Umbilical cord (tissue), 2 donors: ENCODE data around the gene USP13. TPM values are rescaled to one million over a fixed set of nuclear protein-coding genes. Genes with fewer than 3 reads are reported as not detected.
"Not testable (repeated sequence)": the region's sequence is repeated elsewhere in the genome, so short reads cannot be mapped to it uniquely, and the experiment has no call there.

Source experiments
- DNase-seq: peaks from one replicate; pipeline ENCODE4 v3.0.0-alpha.2; 2015; ENCODE audit warnings: low spot score
- total RNA-seq: library from RNA; depleted of rRNA; stranded (reverse); fragments of >200 nt; gene quantifications from one replicate; pipeline ENCODE4 v1.2.3, GENCODE V29; 2014; ENCODE audit warnings: low replicate concordance; ENCODE audit not compliant: insufficient read depth

Gene USP13, protein sequence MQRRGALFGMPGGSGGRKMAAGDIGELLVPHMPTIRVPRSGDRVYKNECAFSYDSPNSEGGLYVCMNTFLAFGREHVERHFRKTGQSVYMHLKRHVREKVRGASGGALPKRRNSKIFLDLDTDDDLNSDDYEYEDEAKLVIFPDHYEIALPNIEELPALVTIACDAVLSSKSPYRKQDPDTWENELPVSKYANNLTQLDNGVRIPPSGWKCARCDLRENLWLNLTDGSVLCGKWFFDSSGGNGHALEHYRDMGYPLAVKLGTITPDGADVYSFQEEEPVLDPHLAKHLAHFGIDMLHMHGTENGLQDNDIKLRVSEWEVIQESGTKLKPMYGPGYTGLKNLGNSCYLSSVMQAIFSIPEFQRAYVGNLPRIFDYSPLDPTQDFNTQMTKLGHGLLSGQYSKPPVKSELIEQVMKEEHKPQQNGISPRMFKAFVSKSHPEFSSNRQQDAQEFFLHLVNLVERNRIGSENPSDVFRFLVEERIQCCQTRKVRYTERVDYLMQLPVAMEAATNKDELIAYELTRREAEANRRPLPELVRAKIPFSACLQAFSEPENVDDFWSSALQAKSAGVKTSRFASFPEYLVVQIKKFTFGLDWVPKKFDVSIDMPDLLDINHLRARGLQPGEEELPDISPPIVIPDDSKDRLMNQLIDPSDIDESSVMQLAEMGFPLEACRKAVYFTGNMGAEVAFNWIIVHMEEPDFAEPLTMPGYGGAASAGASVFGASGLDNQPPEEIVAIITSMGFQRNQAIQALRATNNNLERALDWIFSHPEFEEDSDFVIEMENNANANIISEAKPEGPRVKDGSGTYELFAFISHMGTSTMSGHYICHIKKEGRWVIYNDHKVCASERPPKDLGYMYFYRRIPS
- total RNA-seq = 11.1 TPM

- peak; percentile 76 for DNase-seq
Observed at GRCh38 chr3:179652447-179653095, at the start of gene USP13. TSS of gene USP13 (plus strand) at chr3:179653040. CDS start at chr3:179653226, 186 bp downstream.

DNA sequence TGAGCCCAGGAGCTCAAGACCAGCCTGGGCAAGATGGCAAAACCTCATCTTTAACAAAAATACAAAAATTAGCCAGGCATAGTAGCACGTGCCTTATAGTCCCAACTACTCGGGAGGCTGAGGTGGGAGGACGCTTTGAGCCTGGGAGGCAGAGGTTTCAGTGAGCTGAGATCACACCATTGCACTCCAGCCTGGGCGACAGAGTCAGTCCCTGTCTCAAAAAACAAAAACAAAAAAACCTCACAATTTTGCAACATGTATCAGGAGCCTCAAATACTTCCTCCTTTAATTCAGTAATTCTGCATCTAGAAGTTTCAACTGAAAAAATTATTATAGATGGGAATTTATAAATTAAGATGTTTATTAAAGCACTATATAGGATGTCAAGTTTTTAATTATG is 49.5 kb upstream of the USP13 start:
- DNase-seq = no peak

DNA sequence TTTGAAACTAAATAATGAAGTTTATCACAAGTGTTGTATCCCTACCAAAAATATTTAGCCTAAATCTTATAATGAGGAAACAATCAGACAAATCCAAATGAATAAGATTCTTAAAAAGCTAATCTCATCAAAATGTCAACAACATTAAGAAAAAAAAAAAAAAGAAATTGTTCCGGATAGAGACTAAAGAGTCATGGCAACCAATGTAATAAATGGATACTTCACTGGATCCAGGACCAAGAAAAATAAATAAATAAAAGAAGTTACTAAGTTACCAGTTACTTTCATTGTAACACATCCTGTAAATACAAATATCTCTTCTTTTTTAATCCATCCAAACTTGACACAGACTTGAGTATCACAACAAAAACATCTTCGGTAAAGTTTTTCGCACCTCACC is 49.0 kb upstream of the USP13 start:
- DNase-seq = no peak

GRCh38 chr3:179604321-179605078 is 48.3 kb upstream of the USP13 start, which contains the start of the genes MRPL47 and NDUFB5:
TSS of gene MRPL47 (minus strand) at chr3:179604638. CDS start at chr3:179604624, 14 bp downstream.
TSS of gene NDUFB5 (plus strand) at chr3:179604794. CDS start at chr3:179604816, 22 bp downstream.
- peak; percentile 99 for DNase-seq

DNA sequence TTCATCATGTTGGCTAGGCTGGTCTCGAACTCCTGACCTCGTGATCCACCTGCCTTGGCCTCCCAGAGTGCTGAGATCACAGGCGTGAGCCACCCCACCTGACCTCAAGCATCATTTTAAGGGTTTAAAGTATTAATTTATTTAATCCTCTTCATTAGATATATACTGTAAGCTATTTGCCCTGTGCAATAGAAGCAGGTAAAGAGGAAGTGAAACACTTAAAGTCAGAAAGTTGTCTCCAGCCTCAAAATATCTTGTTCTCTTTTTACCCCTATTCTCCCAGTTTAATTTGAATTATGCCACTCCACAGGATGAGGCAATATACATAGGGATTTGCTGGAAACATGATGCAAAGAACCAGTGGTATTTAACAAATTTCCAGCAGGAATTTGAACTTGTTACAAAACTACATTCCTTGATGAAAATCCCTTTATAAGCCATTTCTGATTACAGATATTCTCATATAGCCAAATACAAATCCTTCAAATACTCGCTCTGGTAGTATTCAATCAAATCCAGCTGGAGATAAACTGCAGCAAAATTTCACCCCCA is 46.2 kb upstream of the USP13 start:
- no peak for DNase-seq

DNA sequence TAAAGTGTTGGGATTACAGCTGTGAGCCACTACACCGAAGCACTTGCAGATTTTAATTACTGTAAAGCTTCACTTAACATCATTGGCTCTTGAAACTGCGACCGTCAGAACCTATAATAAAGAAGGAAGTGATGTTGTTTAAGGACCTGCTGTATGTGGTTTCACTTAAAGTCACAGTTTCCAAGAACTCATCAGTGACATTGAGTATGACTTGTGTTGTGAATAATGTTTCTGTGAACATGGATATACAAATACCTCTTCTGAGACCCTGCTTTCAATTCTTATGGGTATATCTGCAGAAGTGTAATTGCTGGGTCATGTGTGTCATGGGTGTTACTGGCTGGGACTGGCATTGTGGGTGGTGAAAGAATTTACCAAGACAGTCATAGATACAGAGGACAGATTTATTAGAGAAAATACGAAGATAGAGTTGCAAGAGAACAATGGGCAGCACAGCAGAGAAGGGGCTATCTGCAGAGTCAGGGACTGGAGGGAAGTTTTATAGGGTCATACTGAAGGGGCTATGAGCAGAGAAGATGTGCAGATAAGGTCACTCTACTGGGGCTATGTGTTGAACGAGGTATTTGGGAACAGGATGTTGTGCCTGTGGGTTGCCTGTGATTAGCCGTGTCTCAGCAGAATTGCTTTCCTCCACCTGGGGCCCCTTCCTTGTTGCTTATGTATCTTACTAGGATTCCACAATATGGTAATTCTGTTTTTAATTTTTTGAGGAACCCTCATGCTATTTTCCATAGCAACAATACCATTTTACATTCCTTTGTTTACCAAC is 43.7 kb upstream of the USP13 start:
- no peak for DNase-seq

DNA sequence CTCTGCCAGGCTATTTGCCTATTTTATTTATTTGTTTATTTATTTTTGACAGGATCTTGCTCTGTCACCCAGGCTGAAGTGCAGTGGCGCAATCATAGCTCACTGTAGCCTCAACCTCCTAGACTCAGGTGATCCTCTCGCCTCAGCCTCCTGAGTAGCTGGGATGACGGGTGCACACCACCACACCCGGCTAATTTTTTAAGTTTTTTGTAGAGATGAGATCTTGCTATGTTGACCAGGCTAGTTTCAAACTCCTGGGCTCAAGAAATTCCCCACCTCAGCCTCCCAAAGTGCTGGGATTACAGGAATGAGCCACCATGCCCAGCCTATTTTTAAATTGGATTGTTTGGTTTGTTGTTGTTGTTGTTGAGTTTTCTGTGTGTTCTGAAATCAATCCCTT is 42.8 kb upstream of the USP13 start:
- no peak for DNase-seq

DNA sequence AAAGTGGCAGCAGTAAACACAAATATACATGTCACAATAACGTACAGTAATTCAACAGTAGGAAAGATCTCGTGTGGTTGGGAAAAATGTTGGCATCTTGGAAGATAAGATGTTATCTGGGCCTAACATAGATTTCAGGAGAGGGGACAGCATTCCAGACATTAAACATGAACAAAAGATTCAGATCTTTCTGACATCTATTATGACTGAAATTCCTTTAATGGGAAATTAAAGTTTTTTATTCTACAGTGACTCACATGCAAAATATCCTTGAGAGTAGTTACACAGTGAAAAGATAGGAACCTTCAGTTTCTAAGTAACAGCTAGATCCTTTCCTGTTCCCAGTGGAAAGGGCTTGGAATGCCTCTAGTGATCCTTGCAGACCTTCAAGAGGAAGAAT is 39.0 kb upstream of the USP13 start:
- DNase-seq = peak; percentile 25

GRCh38 chr3:179615458-179616173 is 37.2 kb upstream of the USP13 start:
- DNase-seq = no peak

DNA sequence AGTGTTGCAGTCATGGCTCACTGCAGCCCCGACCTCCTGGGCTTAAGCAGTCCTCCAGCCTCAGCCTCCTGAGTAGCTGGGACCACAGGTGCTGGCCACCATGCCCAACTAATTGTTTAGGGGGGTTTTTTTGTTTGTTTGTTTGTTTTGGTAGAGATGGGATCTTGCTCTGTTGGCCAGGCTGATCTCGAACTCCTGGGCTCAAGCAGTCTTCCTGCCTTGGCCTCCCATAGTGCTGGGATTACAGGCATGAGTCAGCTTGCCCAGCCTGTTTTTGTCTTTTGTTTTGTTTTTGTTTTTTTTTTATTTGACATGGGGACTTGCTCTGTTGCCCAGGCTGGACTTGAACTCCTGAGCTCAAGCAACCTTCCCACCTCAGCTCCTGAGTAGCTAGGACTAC is 30.8 kb upstream of the USP13 start:
- DNase-seq = no peak

GRCh38 chr3:179624451-179624850 is 28.4 kb upstream of the USP13 start:
- DNase-seq = no peak

DNA sequence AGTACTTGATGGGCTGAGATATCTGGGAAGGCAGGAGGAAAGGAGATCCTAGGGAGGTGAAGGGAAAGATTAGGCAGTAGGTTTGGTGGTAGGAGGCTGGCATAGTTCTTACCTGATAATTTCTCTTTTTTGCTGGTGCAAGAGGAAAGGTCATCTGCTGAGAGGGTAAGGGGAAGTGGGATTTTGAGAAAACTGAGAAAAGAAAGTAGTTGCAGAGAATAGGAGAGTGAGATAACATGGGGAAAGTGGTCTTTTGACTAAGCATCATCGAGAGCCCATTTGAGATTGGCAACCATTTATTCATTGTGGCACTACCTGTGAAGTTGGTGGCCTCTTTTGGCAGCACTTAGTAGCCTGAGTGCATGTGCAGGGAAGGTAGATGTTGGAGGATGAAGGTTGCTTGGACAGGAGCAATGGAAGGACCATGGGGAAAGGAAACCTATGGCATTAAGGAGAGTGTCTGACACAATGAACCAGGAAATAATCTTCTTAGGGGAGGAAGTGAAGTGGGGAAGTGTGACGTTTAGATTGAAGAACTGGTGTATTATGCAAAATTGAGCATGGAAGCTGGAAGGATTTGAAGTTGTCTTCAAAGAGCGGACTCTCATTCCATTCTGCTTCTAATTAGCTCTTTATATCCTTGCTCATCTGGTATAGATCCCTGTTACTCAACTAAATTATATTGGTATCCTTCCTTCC is 21.9 kb upstream of the USP13 start:
- DNase-seq = no peak

GRCh38 chr3:179640469-179640868 is 12.4 kb upstream of the USP13 start:
- no peak for DNase-seq

GRCh38 chr3:179642871-179643270 is 10.0 kb upstream of the USP13 start:
- DNase-seq = no peak

DNA sequence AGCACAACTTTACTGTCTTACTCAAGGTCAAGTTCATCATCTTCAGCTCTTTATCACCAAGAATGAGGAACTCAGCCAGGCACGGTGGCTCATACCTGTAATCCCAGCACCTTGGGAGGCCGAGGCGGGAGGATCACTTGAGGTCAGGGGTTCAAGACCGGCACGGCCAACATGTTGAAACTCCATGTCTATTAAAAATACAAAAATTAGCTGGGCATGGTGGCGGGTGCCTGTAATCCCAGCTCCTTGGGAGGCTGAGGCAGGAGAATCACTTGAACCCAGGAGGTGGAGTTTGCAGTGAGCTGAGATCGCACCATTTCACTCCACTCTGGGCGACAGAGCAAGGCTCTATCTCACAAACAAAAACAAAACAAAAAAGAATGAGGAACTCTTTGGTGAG is 9.0 kb upstream of the USP13 start:
- not testable (repeated sequence) for DNase-seq

- no peak for DNase-seq
Observed at GRCh38 chr3:179646177-179646576, 6.7 kb upstream of the USP13 start.

- no peak for DNase-seq
Observed at GRCh38 chr3:179651687-179652446, 973 bp upstream of the USP13 start.
